ENCODE results near the gene USH1C.

The USH1C gene

DNA sequence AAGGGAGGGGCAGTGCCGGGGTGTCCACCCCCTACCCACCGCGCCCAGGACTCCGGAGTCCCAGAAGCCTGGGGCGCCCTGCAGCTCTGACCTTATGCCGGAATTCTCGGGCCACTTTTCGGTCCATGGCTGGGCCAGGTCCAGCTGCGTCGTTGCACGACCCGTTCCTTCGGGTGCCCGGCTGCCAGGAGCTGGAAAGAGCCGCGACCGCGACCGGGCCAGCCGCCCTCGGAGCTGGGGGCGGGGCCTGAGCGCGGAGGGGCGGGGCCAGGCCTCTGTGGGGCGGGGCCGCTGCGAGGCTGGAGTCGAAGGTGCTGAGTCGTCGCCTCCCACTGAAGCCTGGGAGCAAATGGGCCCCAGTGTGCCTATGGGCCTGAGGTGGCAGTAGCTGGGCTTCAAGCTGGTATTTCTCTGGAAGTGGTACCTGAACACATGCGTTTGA lies at the start of gene USH1C:
Gene USH1C (minus strand): TSS at position 236 of the 442 bp plus-strand sequence. CDS start 109 bp downstream, at position 127.
- no peak for DNase-seq (ENCODE audit: low spot score)

DNA sequence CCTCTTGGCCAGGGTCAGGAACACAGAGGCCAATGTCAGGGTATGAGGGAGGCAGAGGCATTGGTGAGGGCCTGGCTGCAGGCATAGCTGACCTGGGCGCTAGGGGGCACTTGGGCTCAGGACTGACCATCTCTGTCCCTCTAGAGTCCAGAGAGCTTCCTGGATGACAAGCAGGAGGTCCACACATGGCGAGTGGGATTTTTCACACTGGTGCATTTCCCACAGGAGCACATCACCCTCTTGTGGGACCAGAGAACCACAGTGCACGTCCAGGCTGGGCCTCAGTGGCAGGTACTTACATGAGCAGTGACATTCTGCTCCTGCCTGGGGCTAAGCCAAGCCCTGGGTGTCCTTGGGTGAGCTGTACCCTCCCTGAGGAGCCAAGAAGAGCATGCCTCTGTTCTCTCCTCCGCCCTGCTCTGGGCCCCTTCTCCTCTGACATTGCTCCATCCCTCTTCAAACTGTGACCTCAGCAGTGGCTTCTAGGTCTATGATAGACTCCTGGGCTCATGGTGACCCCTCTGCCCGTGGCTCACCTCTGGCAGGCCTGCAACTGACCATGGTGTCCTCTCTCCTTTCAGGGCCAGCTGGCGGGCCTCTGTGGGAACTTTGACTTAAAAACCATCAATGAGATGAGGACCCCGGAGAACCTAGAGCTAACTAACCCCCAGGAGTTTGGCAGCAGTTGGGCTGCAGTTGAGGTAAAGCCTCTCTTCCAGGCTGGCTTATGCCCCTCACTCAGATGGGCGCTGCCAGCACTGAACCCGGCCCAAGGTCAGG lies 49.4 kb upstream of the USH1C start:
- no peak for DNase-seq (ENCODE audit: low spot score)

DNA sequence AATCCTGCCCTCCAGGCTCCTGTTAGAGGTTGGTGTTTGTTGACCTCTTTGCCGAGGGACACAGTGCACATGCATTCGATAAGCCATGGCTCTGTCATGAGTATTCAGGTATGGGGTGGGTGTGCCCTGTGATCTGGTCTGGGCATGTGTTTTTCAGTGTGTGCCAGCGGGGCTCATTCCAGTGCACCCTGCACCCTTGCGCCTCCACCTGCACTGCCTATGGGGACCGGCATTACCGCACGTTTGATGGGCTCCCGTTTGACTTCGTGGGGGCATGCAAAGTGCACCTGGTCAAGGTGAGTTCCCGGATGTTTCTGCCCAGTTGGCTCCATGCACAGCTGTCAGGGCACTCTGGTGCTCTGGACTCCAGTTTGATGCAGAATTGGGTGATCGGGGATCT lies 47.1 kb upstream of the USH1C start:
- no peak for DNase-seq (ENCODE audit: low spot score)

DNA sequence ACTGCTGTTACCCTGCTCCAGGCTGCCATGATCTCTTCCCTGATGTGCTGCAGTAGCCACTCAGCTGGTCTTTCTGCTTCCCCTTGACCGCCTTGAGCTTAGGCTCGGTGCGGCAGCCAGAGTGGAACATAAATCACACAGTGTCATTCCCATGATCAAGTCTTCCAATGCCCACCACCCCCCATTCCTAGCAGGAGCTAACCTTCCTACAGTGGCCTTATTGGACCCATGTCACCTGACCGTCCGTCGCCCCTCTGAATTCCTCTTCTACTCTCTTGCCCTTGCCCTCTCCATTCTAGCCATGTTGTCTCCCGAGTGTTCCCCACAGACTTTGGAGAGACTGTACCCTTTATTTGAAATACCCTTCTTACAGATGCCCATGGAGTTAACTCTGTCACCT lies 46.2 kb upstream of the USH1C start:
- no peak for DNase-seq (ENCODE audit: low spot score)

DNA sequence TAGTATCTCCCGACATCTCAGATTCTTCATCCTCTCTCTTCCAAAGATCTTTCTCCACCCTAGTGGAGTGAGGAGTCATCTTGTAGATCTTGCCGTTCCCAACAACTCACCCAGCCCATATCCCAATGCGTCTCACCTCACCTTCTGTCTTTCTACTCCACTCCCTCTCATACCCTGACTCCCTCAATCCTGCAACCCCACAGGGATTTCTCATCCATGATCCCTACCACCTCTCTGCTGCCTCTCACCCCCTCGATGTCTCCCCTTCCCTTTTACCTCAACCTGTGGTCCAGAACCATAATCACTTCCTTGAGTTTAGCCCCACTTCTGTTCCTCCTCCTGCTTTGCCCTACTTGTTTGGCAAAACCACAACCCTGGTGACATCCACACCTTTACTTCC lies 44.5 kb upstream of the USH1C start:
- DNase-seq (ENCODE audit: low spot score): no peak

DNA sequence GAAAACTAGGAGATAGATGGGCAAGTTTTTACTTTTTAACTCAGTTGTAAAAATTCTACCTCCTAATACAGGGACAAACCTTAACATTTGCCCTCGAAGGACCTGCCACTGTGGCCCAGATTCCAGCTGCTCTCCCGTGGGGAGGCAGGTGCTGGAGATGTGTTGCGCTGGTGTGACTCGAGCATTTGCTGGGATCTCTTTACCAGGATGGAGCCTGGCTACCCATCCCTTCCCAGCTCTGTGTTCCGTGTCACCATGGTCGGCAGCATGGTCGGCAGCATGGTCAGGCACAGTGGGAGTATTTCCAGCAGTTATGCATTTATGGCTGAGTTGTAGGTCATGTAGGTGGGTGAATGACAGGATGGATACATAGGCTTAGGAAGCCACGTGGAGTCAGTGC lies 44.0 kb upstream of the USH1C start:
- DNase-seq (ENCODE audit: low spot score): no peak

DNA sequence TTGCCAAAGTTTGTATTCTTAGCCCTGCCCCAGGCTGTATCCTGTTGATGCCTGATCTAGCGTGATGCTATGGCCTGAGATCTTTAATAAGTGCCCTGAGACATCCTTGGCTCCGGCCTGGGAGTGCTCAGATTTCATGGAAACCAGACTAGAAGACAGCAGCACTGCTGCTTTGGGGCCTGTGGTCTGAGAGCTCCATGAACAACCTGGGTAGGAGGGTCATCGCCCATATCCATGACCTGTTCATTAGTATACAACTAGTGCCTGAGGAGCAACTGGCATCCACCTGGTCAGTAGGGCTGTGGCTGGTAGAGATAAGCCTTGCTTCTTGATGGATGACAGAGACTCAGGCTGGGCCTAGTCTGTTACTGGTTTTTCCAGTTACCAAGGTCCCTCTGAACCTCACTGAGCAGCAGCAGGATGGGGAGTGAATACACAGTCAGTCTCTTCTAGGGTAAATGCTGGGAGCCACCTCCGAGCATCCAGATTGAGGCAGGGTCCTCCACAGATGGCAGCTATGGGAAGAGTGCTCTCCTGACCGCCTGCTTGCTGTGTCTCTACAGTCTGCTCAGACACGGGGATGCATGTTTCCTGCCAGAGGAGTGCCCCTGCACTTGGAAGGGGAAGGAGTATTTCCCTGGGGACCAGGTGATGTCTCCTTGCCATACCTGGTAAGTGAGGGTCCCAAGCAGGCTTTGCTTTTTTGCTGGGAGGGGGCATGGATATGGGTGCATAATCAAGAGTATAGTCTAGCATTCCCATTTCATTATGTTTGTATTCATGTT lies 41.9 kb upstream of the USH1C start:
- no peak for DNase-seq (ENCODE audit: low spot score)

DNA sequence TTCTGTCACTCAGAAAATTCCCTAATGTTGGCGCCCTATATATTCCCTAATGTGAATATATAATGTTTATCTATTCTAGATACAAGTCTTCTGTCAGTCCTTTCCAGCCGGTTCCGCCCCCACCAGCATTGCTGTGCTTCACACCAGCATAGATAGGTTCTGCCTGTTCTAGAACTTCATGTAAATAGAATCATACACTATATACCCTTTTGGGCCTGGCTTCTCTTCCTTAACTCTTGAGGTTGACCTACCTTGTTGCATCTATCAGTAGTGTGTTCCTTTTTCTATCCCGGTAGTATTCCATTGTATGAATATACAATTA lies 37.5 kb upstream of the USH1C start:
- DNase-seq (ENCODE audit: low spot score): no peak

DNA sequence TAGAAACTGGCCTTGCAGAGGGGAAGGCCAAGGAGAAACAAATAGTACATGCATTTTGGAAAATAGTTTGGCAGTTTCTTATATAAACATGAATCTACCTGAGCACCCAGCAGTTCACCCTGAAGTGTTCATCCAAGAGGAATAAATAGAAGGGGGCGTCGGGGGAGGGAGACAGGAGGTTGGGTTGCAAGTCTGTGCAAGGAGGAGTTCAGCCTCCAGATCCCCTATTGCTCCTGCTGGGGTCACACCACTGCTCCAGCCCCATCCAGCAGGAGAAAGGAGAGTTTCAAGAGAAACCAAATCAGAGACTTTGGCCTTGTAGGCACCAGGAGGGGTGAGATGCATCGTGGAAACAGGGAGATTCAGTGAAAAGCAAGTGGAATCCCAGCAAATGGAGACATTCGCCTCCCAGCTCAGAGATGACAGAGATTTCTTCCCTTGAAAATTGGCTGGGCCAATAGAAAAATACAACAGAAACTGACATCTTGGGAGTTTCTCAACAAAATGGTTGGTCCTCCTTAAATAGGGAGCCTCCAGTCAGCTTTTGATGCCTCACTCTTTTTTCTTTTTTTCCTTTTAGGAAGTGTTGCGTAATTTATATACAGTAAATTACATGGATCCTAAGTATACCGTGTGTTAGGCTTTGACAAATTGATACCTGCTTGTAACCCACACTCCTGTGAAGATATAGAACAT lies 37.0 kb upstream of the USH1C start:
- no peak for DNase-seq (ENCODE audit: low spot score)

DNA sequence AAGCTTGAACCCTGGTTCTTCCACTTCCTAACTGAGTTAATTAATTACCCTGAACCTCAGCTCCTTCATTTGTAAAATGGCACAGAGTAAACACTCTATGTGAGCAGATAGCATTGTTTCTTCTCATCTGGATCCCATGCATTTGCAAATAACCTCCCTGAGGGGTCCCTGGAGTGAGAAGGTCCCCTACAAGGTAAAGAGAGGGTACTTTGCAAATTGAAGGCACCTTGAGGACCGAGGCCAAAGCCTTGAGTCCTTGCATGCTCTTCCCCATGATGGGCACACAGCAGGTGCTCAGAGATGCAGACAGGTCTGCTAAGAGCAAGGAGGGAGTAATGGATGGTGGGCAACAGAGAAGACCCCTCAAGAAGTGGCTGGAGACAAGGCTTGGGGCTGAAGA lies 36.1 kb upstream of the USH1C start:
- no peak for DNase-seq (ENCODE audit: low spot score)

DNA sequence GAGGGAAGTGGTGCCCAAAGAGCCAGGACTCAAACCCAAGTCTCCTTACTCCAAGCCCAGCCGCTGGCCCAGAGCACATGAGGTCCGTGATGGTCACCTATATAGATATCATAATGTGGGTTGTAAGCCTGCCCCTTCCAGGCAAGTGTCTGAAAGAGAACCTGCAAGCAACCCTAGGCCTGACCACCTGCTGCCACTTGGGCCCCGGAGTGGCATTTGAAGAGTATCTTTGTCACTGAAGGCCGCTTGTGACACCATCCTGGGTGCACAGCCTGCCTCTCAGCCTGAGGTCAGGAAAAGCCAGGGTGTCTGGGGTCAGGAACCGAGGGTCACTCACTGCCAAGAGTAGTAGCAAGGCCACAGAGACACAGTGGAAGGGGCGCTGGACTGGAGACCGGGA lies 35.2 kb upstream of the USH1C start:
- no peak for DNase-seq (ENCODE audit: low spot score)

DNA sequence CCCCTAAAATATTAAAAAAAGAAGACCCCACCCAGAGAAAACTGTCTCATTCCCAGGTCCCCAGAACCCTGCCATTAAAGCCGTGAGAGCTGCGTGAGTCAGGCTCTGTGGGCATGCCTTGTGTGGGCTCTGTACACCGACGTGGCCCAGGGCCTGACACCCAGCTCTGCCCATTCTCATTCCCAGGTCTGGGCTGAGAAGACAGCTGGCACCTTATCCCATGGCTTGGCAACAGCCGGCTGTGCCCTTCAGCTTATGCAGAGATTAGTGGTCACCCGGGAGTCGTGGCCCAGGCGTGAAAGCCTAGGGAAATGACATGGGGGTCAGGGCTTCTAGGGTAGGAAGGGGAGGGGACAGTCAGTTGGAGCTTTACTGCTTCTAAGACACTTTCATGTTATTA lies 34.7 kb upstream of the USH1C start:
- no peak for DNase-seq (ENCODE audit: low spot score)

DNA sequence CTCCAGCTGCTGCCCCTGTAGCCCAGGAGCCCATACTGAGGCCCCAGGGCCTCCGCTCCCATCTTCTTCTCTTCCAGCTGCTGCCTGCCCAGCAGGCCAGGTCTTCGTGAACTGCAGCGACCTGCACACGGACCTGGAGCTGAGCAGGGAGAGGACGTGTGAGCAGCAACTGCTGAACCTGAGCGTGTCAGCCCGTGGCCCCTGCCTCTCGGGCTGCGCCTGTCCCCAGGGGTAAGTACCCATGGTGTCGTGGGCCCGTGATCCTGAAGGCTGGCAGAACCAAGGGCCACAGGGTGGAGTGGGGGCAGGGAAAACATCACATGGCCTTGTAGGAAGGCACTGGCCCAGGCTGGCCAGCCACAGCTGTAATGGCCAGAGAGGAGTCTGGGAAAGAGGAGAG lies 34.1 kb upstream of the USH1C start:
- no peak for DNase-seq (ENCODE audit: low spot score)

DNA sequence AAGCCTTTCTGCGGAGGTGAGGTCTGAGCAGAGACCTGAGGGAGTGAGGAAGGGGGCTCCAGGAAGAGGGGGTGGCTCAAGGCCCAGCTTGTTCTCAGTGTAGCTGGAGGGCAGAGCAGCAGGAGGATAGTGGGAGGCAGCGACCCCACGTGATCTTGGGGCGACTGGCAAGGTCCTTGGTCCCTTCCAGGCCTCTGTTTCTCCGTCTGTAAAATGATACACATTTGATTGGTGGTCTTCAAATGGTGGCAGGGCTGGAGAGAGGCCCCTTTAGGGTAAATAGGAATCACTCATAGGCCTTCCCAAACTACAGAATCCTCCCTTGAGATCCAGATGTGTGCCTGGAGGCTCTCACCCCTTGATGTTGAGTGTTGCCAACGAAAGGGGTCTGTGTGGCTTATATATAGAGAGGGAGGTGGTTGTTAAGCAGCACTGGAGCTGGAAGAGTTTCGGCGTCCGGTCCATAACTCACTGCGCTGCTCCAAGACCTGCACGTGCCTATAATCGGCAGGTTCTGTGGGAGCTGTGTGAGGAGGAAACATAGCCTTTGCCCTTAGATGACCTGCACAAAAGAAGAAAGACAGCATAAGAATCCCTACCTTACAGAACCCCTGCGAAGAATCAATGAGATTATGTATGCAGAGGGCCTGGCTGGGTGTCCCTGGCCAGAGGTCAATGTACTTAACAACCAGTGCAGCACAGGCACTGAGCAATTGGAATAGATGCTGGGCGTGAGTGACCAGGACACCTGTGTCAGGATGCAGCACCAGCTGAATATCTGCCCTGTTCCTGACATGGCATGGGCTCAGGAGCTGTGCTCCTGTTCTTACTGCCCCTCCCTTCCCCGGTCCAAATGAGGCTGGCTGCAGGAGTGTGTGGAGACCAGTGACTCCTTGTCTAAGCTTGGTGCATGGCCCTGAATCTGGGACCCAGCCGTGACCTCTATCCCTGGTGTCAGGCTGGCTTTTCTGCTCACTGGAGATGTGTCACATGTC lies 31.5 kb upstream of the USH1C start:
- no peak for DNase-seq (ENCODE audit: low spot score)

DNA sequence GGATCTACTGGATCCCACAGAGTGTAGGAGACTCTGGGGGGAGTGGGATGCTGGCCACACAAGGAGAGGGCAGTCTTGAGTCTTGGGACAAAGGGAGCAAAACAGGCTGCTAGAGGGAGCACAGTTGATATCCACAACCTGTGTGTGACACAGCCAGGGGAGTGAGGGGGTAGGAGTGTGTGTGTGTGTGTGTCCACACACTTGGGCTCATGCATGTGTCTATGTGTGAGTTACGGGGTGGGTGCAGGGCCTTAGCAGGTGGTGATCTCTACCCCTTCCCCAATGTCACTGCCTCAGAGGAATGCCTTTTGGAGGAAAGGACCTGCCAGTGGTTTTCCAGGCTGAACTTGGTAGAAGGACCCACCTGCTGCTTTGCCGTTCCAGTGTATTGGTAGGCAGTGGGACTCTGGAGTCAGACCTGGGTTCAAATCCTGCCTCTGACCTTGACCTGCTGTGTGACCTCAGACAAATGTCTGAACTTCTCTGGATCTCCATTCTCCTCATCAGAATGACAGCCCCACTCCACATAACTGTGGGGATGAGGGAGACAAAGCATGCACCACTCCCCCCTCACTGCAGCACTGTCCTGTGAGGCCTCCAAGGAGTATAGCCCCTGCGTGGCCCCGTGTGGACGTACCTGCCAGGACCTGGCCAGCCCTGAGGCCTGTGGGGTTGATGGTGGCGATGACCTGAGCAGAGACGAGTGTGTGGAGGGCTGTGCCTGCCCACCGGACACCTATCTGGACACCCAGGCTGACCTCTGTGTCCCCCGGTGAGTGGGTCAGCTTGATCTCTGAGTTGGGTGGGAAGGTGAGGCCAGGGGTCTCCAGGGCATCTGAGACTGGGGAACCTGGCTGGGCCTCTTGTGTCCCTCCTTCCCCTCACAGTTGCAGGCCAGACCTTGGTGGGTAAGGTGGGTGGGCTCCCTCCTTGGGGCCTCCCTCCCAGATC lies 30.2 kb upstream of the USH1C start:
- no peak for DNase-seq (ENCODE audit: low spot score)

DNA sequence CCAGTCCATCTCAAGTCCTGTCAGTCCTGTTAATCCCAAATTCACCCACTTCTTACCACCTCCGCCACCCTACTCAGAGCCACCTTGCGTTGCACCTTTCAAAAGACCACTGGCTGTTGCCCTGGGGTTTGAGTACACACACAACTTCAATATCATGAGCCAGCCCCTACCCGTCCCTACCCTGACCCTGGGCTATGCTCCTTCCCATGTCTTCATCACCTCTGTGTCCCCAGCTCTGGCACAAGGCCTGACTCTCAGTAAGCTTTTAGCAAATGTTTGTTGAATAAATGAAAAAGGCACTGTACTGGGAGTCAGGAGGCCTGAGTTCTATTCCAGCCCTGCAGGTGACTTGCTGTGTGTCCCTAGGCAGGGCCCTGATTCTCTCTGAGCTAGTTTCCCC lies 29.3 kb upstream of the USH1C start:
- DNase-seq (ENCODE audit: low spot score): no peak

DNA sequence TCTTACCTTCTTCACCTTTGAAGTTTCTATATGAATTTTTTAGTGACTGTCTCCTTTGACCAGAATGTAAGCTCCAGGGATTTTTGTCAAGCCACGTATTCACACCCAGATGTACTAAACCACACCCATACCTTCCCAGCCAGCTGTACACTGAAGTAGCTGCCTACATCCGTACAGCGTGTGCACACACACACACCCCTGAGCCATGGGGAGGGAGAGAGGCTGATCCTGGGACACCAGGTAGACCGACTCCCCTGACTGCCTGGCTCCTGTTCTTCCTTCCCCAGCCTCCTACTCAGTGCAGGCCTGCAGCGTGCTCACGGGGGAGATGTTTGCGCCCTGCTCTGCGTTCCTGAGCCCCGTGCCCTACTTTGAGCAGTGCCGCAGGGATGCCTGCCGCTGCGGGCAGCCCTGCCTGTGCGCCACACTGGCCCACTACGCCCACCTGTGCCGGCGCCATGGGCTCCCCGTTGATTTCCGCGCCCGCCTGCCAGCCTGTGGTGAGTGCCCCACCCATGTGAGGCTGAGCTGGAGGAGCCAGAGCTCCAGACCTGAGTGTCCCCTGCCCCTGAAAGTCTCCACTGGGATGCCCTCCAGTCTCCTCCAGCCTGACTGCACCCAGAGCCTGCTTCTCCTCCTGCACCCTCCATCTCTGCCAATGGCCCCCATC lies 28.7 kb upstream of the USH1C start:
- DNase-seq (ENCODE audit: low spot score): no peak

DNA sequence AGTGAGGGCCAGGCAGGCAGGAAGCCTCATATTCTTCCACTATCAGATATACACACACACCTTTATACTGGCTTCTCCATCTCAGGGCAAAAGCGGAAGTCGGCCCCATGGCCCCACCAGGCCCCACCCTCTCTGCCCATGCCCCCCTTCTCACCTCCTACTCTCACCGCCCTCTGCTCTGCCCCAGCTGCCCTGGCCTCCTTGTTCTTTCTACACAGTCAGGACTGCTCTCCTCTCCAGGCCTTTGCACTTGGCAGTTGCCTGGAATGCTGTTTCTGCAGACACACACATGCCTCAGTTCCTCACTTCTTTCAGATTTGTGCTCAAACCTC lies 28.1 kb upstream of the USH1C start:
- no peak for DNase-seq (ENCODE audit: low spot score)

DNA sequence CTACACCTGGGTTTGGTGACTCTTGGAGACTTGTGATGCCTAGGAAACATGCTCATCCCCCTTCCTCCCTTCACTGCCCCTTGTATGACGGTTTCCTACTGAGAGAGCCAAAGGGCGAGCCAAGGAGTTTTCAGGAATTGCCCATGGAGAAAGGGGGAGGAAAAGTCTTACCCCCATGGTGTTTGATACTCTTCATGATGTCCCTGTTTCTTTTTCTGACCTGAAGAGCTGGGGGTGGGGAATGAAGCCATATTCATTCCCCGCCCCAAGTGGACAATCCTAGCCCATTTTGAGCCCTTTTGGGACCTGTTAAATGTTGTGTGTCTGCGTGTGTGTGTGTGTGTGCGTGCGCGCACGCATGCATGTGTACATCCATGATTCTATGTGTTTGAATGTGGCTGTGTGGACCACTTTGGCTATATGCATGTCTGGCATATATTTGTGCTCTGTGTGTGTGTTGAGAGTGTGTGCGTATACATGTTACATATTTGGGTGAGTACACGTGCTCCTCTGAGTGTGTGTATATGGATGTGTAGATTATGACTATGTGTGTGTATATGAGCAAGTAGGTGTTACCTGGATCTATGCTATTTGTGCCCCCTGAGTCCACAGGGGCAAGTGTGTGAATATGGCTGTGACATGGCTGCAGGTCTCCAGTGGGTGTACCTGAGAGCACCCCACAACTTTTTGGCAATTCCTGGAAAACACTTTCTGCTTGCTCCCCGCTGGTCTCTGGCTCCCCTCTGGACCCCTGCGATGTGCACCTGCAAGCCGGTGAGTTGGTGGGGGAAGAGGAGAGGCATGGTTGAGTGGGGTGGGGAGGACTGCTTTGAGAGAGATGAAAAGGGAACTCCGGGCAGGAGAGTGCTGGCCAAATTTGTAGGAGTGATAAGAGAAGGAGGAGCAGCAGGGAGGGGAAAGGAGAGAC lies 27.5 kb upstream of the USH1C start:
- DNase-seq (ENCODE audit: low spot score): no peak

All from kidney capillary endothelial cell (primary cell).